ENCODE results near the gene ASAP2.
A peak's percentile ranks its signal among the peaks of the same experiment; 100 is the strongest.

ASAP2 gene

GRCh38 chr2:9419541-9419940 is 212.9 kb downstream of the ASAP2 start:
- Histone ChIP-seq H3K4me1 (ENCODE audit: control insufficient read depth, insufficient read depth, low read length) (peaks cover 8% of the 10 kb centered on the region), H3K36me3 (ENCODE audit: control insufficient read depth, insufficient read depth, low read length) (no peaks in the 10 kb centered on the region), H3K4me3 (ENCODE audit: insufficient read depth, low read depth, low read length) (no peak overlapping the region), H3K9me3 (ENCODE audit: control insufficient read depth, low read length) (no peaks in the 10 kb centered on the region), H3K27me3 (ENCODE audit: control insufficient read depth, insufficient read depth, low read length, poor library complexity, severe bottlenecking) (peaks cover 5% of the 10 kb centered on the region), H3K27ac (ENCODE audit: insufficient read depth, low read depth, low read length, poor library complexity, severe bottlenecking) (no peak overlapping the region)
- WGBS, 2 experiments, result 88 to 94% methylated on average over 2 of the region's 3 CpGs

GRCh38 chr2:9420495-9420894 is 213.9 kb downstream of the ASAP2 start:
- Histone ChIP-seq H3K36me3 (ENCODE audit: control insufficient read depth, insufficient read depth, low read length) (no peaks in the 10 kb centered on the region), H3K27me3 (ENCODE audit: control insufficient read depth, insufficient read depth, low read length, poor library complexity, severe bottlenecking) (peaks cover 5% of the 10 kb centered on the region), H3K4me1 (ENCODE audit: control insufficient read depth, insufficient read depth, low read length) (peaks cover 17% of the 10 kb centered on the region), H3K27ac (ENCODE audit: insufficient read depth, low read depth, low read length, poor library complexity, severe bottlenecking) (no peak overlapping the region), H3K9me3 (ENCODE audit: control insufficient read depth, low read length) (no peaks in the 10 kb centered on the region), H3K4me3 (ENCODE audit: insufficient read depth, low read depth, low read length) (no peak overlapping the region)
- WGBS, 2 experiments, result 95% methylated on average over 10 of the region's 10 CpGs

GRCh38 chr2:9422321-9423099 is 215.9 kb downstream of the ASAP2 start:
- Histone ChIP-seq H3K4me3 (ENCODE audit: insufficient read depth, low read depth, low read length) (peak overlapping the region; percentile 94), H3K27me3 (ENCODE audit: control insufficient read depth, insufficient read depth, low read length, poor library complexity, severe bottlenecking) (peaks cover 5% of the 10 kb centered on the region), H3K9me3 (ENCODE audit: control insufficient read depth, low read length) (no peaks in the 10 kb centered on the region), H3K4me1 (ENCODE audit: control insufficient read depth, insufficient read depth, low read length) (peaks cover 17% of the 10 kb centered on the region), H3K36me3 (ENCODE audit: control insufficient read depth, insufficient read depth, low read length) (no peaks in the 10 kb centered on the region), H3K27ac (ENCODE audit: insufficient read depth, low read depth, low read length, poor library complexity, severe bottlenecking) (no peak overlapping the region)
- 5% methylated on average over 42 of the region's 42 CpGs for WGBS, 2 experiments

- Histone ChIP-seq H3K36me3 (ENCODE audit: control insufficient read depth, insufficient read depth, low read length) (no peaks in the 10 kb centered on the region), H3K4me1 (ENCODE audit: control insufficient read depth, insufficient read depth, low read length) (peaks cover 17% of the 10 kb centered on the region), H3K27ac (ENCODE audit: insufficient read depth, low read depth, low read length, poor library complexity, severe bottlenecking) (peak within 1 kb of the TSS; percentile 76), H3K9me3 (ENCODE audit: control insufficient read depth, low read length) (no peaks in the 10 kb centered on the region), H3K4me3 (ENCODE audit: insufficient read depth, low read depth, low read length) (peak within 1 kb of the TSS; percentile 94), H3K27me3 (ENCODE audit: control insufficient read depth, insufficient read depth, low read length, poor library complexity, severe bottlenecking) (peaks cover 5% of the 10 kb centered on the region)
- WGBS, 2 experiments, result 0% methylated on average over 91 of the region's 91 CpGs
Measured at GRCh38 chr2:9423100-9423921, 216.7 kb downstream of the ASAP2 start, which contains the start of the genes CPSF3 and ITGB1BP1. Gene CPSF3 (plus strand): TSS chr2:9423654. CDS start chr2:9423774, 120 bp downstream. Gene ITGB1BP1 (minus strand): TSS chr2:9423528. CDS start chr2:9418697, 4,831 bp downstream.

- Histone ChIP-seq H3K36me3 (ENCODE audit: control insufficient read depth, insufficient read depth, low read length) (peaks cover under 1% of the 10 kb centered on the region), H3K27ac (ENCODE audit: insufficient read depth, low read depth, low read length, poor library complexity, severe bottlenecking) (peak overlapping the region; percentile 76), H3K4me3 (ENCODE audit: insufficient read depth, low read depth, low read length) (peak overlapping the region; percentile 94), H3K27me3 (ENCODE audit: control insufficient read depth, insufficient read depth, low read length, poor library complexity, severe bottlenecking) (peaks cover 5% of the 10 kb centered on the region), H3K9me3 (ENCODE audit: control insufficient read depth, low read length) (no peaks in the 10 kb centered on the region), H3K4me1 (ENCODE audit: control insufficient read depth, insufficient read depth, low read length) (peaks cover 17% of the 10 kb centered on the region)
- WGBS, 2 experiments, result 0 to 1% methylated on average over 21 of the region's 21 CpGs
Measured at GRCh38 chr2:9423922-9424272, 217.3 kb downstream of the ASAP2 start.

GRCh38 chr2:9424447-9425164 is 218.0 kb downstream of the ASAP2 start:
- H3K27ac ChIP-seq (ENCODE audit: insufficient read depth, low read depth, low read length, poor library complexity, severe bottlenecking), result no peak overlapping the region
- 78% methylated on average over 11 of the region's 11 CpGs for WGBS, 2 experiments
- H3K9me3 ChIP-seq (ENCODE audit: control insufficient read depth, low read length), result no peaks in the 10 kb centered on the region
- H3K4me3 ChIP-seq (ENCODE audit: insufficient read depth, low read depth, low read length), result peak overlapping the region; percentile 94
- H3K27me3 ChIP-seq (ENCODE audit: control insufficient read depth, insufficient read depth, low read length, poor library complexity, severe bottlenecking), result peaks cover 5% of the 10 kb centered on the region
- peaks cover 7% of the 10 kb centered on the region for H3K36me3 ChIP-seq (ENCODE audit: control insufficient read depth, insufficient read depth, low read length)
- peaks cover 17% of the 10 kb centered on the region for H3K4me1 ChIP-seq (ENCODE audit: control insufficient read depth, insufficient read depth, low read length)

- Histone ChIP-seq H3K27me3 (ENCODE audit: control insufficient read depth, insufficient read depth, low read length, poor library complexity, severe bottlenecking) (no peaks in the 10 kb centered on the region), H3K36me3 (ENCODE audit: control insufficient read depth, insufficient read depth, low read length) (peaks cover 40% of the 10 kb centered on the region), H3K4me1 (ENCODE audit: control insufficient read depth, insufficient read depth, low read length) (peaks cover 12% of the 10 kb centered on the region), H3K27ac (ENCODE audit: insufficient read depth, low read depth, low read length, poor library complexity, severe bottlenecking) (no peak overlapping the region), H3K4me3 (ENCODE audit: insufficient read depth, low read depth, low read length) (no peak overlapping the region), H3K9me3 (ENCODE audit: control insufficient read depth, low read length) (no peaks in the 10 kb centered on the region)
- 96 to 98% methylated on average over 3 of the region's 5 CpGs for WGBS, 2 experiments
Measured at GRCh38 chr2:9428965-9429577, 222.5 kb downstream of the ASAP2 start.

- no peak overlapping the region for H3K27ac ChIP-seq (ENCODE audit: insufficient read depth, low read depth, low read length, poor library complexity, severe bottlenecking)
- 95% methylated on average over 2 of the region's 2 CpGs; no CpG with 5 or more reads in 1 of the 2 experiments for WGBS, 2 experiments
- H3K27me3 ChIP-seq (ENCODE audit: control insufficient read depth, insufficient read depth, low read length, poor library complexity, severe bottlenecking), result no peaks in the 10 kb centered on the region
- H3K4me1 ChIP-seq (ENCODE audit: control insufficient read depth, insufficient read depth, low read length), result no peaks in the 10 kb centered on the region
- no peak overlapping the region for H3K4me3 ChIP-seq (ENCODE audit: insufficient read depth, low read depth, low read length)
- H3K36me3 ChIP-seq (ENCODE audit: control insufficient read depth, insufficient read depth, low read length), result peaks cover 49% of the 10 kb centered on the region
- H3K9me3 ChIP-seq (ENCODE audit: control insufficient read depth, low read length), result no peaks in the 10 kb centered on the region
Measured at GRCh38 chr2:9430316-9431293, 224.0 kb downstream of the ASAP2 start.

- peaks cover 64% of the 10 kb centered on the region for H3K36me3 ChIP-seq (ENCODE audit: control insufficient read depth, insufficient read depth, low read length)
- no peaks in the 10 kb centered on the region for H3K9me3 ChIP-seq (ENCODE audit: control insufficient read depth, low read length)
- no peaks in the 10 kb centered on the region for H3K4me1 ChIP-seq (ENCODE audit: control insufficient read depth, insufficient read depth, low read length)
- no peak overlapping the region for H3K27ac ChIP-seq (ENCODE audit: insufficient read depth, low read depth, low read length, poor library complexity, severe bottlenecking)
- H3K27me3 ChIP-seq (ENCODE audit: control insufficient read depth, insufficient read depth, low read length, poor library complexity, severe bottlenecking), result no peaks in the 10 kb centered on the region
- H3K4me3 ChIP-seq (ENCODE audit: insufficient read depth, low read depth, low read length), result no peak overlapping the region
- WGBS, 2 experiments, result 93 to 98% methylated on average over 2 of the region's 2 CpGs
Measured at GRCh38 chr2:9434489-9434888, 227.9 kb downstream of the ASAP2 start.
